ENCODE data around the gene C3. TPM values are rescaled to one million over a fixed set of nuclear protein-coding genes. Genes with fewer than 3 reads are reported as not detected.

C3 gene
- total and polyA plus RNA-seq, 2 of the 13 experiments (the other 11 are each of a cell fraction or from before 2014, with no cell fraction given) = 1,455 to 6,272 TPM

DNA sequence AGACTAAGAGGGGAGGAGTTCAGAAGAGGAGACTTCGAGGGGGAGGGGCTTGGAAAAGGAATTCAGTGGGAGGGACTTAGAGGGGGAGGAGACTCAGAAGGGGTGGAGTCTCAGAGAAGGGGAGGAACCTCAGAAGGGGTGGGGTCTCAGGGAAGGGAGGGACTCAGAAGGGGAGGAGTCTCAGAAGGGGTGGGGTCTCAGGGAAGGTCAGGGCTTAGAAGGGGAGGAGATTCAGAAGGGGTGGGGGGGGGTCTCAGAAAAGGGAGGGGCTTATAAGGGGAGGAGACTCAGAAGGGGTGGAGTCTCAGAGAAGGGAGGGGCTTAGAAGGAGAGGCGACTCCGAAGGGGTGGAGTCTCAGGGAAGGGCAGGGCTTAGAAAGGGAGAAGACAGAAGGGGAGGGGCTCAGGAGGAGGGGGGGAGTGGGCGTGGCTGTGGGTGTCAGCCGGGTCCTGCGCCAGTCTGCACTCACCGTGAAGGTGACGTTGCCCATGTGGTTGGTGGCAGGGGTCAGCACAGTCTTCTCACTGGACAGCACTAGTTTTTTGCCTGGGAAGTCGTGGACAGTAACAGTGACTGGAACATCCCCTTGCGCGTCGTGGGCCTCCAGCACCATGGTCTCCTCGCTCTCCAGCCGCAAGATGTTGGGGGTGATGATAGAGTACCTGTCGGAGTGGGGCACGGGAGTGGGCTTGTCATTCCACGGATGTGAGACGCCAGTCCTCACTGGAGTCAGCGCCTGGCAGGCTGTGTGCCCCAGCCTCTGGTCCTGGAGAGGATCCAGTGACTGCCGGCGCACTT, 1.5 kb downstream of the C3 start (continued):
- TF ChIP-seq, protein P1, sequence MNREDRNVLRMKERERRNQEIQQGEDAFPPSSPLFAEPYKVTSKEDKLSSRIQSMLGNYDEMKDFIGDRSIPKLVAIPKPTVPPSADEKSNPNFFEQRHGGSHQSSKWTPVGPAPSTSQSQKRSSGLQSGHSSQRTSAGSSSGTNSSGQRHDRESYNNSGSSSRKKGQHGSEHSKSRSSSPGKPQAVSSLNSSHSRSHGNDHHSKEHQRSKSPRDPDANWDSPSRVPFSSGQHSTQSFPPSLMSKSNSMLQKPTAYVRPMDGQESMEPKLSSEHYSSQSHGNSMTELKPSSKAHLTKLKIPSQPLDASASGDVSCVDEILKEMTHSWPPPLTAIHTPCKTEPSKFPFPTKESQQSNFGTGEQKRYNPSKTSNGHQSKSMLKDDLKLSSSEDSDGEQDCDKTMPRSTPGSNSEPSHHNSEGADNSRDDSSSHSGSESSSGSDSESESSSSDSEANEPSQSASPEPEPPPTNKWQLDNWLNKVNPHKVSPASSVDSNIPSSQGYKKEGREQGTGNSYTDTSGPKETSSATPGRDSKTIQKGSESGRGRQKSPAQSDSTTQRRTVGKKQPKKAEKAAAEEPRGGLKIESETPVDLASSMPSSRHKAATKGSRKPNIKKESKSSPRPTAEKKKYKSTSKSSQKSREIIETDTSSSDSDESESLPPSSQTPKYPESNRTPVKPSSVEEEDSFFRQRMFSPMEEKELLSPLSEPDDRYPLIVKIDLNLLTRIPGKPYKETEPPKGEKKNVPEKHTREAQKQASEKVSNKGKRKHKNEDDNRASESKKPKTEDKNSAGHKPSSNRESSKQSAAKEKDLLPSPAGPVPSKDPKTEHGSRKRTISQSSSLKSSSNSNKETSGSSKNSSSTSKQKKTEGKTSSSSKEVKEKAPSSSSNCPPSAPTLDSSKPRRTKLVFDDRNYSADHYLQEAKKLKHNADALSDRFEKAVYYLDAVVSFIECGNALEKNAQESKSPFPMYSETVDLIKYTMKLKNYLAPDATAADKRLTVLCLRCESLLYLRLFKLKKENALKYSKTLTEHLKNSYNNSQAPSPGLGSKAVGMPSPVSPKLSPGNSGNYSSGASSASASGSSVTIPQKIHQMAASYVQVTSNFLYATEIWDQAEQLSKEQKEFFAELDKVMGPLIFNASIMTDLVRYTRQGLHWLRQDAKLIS (CRISPR knock-in tag; IDR thresholded peaks at IDR 0.05) = peak; percentile 92
- TF ChIP-seq GABPA (IDR thresholded peaks at IDR 0.05; ENCODE audit: low read depth, low read length) (no peak), GABPA (CRISPR knock-in tag; IDR thresholded peaks at IDR 0.05; ENCODE audit: low read depth) (no peak), ZIK1 (CRISPR knock-in tag; IDR thresholded peaks at IDR 0.05; ENCODE audit: borderline replicate concordance, low read depth) (no peak), ZNF724P (CRISPR knock-in tag; IDR thresholded peaks at IDR 0.05; ENCODE audit: borderline replicate concordance) (no peak), TCF7L2 (IDR thresholded peaks at IDR 0.05; ENCODE audit: low read depth, low read length) (no peak), ZNF256 (CRISPR knock-in tag; conservative IDR thresholded peaks at IDR 0.05) (no peak), IRF2 (CRISPR knock-in tag; IDR thresholded peaks at IDR 0.05) (no peak), HNRNPH1 (optimal IDR thresholded peaks at IDR 0.05; ENCODE audit: low read depth, low read length) (no peak), TCF12 (IDR thresholded peaks at IDR 0.05) (no peak), TCF12 (CRISPR knock-in tag; IDR thresholded peaks at IDR 0.05) (no peak), SMAD9 (CRISPR knock-in tag; IDR thresholded peaks at IDR 0.05) (no peak), ZNF138 (CRISPR knock-in tag; IDR thresholded peaks at IDR 0.05; ENCODE audit: low read depth) (0 out of 2 replicates have a peak, but pooled peaks have one; percentile 63), MZF1 (CRISPR knock-in tag; IDR thresholded peaks at IDR 0.05; ENCODE audit: borderline replicate concordance) (no peak), ATF7 (IDR thresholded peaks at IDR 0.05) (no peak), ATF7 (CRISPR knock-in tag; IDR thresholded peaks at IDR 0.05) (no peak), NKX3-1 (CRISPR knock-in tag; IDR thresholded peaks at IDR 0.05) (no peak), MATR3 (CRISPR knock-in tag; IDR thresholded peaks at IDR 0.05) (no peak)
- TF ChIP-seq, protein P2, sequence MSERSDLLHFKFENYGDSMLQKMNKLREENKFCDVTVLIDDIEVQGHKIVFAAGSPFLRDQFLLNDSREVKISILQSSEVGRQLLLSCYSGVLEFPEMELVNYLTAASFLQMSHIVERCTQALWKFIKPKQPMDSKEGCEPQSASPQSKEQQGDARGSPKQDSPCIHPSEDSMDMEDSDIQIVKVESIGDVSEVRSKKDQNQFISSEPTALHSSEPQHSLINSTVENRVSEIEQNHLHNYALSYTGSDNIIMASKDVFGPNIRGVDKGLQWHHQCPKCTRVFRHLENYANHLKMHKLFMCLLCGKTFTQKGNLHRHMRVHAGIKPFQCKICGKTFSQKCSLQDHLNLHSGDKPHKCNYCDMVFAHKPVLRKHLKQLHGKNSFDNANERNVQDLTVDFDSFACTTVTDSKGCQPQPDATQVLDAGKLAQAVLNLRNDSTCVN (CRISPR knock-in tag; IDR thresholded peaks at IDR 0.05; ENCODE audit: borderline replicate concordance) = peak; percentile 35; the same call in 1 of the 2 replicates
- TF ChIP-seq, protein P3, sequence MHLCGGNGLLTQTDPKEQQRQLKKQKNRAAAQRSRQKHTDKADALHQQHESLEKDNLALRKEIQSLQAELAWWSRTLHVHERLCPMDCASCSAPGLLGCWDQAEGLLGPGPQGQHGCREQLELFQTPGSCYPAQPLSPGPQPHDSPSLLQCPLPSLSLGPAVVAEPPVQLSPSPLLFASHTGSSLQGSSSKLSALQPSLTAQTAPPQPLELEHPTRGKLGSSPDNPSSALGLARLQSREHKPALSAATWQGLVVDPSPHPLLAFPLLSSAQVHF (CRISPR knock-in tag; IDR thresholded peaks at IDR 0.05) = no peak
